ENCODE results near the gene ADCY6.

ADCY6 gene

DNA sequence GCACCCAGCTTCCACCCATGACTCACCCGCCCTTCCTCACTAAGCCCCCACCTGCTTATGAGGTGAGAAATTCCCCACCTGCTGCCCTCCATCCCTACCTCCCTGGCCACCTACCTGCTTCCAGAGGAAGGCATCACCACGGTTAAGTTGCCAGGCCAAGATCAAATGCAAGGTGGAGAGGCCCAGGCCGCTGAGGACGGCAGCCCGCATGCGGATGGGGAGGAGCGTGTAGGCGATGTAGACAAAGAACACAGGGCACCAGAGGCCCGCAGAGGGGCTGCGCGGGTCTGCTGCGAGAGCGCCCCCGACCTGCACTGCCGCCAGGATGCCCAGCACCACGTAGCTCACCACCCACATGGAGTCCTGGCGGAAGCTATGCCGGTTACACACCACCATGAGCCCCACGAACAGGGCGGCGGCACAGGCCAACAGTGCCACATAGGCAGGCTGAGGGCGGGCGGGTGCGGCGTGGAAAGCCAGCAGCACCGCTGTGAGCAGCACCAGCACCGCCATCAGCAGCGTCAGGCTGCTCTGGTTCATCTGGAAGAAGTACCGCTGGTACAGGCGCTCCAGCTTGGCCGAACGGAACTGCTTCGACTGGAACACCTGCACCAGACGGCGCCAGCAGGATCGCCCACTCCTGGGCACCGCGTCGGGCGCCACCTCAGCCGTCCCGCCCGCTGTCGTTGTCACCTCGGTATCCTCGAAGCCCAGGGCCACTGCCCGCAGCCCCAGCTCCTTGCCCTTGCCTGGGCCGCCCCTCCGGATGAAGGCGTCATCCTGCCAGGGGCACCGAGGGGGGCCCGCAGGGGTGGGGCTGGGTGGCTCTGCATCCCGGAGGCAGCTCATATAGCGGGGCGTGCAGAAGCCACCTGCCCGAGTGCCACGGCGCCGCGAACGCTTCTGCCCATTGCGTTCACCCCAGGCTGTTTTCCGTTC lies 6.2 kb downstream of the ADCY6 start:
- no peak for FAIRE-seq

DNA sequence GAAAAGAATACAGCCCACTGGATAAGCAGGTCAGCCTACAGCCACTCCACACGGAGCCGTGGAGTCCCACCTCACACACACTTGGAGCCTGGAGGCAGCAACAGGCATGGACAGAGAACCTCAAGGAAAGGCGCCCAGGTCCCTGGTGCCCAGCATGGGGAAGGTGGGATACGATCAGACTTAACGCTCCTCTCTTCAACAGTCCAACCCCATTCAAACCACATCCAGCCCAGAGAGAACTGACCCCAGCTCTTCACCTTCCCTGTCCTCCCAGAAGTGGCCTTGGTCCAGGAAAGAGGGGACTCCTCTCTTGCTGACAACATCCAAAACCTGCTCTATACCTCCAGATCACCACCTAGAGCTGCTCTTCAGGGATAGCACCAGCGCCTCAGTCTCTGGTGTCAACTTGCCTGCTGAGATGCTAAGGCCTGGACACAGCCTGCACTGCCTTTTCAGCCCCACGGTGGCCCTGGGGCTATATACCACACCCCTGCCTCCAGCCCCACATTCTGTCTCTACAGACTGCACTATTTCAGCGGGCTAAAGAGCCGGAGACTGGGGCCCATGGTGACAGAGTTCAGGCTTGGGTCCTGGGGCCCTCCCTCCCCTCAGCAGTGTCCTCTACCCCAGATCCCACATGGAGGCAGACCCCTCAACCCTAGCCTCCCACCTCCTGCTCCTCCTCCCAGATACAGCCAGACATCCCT lies 7.0 kb downstream of the ADCY6 start:
- no peak for FAIRE-seq

DNA sequence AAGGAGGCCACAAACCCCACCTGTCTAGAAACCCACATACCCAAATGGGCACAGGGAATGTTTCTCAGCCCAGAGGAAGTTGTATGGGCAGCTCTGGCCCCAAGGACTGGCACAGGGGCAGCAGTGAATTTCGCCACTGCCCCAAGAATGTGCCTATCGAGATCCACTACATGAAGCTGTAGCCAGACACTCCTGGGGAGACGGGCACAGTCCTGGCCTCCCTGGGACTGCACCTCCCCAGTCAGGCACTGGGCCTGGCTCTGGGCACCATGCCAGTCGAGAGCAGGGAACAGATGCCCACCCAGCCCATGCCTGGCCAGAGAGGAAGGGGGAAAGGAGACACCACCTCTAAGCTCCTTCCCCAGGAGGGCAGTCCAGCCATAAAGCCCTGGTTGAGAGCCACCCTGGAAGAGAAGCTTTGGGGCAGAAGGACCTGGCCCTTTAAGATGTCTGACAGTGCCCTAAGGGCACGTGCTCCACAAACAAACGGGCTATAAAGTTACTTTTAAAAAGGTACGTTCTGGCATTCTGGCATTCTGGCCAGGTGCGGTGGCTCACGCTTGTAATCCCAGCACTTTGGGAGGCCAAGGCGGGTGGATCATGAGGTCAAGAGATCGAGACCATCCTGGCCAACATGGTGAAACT lies 8.4 kb downstream of the ADCY6 start:
- FAIRE-seq: no peak

DNA sequence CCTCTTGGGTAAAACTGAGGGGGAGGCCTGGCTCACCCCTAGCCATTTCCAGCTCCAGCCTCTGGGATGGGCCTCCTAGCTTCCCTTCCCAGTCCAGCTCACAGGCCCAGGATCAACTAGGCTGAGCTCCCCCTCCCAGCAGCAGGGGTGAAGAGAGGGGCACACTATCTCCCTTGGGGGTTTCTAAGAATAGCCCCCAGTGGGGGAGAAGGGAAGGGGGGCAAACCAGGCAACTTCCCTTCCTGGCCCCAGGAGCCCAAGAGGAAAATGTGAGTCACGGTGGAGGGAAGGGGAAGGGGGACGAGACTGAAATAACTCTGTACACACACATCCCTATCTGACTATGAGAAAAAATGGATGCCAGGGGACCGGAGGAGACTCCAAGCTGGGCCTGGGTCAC lies 9.0 kb downstream of the ADCY6 start:
- no peak for FAIRE-seq

DNA sequence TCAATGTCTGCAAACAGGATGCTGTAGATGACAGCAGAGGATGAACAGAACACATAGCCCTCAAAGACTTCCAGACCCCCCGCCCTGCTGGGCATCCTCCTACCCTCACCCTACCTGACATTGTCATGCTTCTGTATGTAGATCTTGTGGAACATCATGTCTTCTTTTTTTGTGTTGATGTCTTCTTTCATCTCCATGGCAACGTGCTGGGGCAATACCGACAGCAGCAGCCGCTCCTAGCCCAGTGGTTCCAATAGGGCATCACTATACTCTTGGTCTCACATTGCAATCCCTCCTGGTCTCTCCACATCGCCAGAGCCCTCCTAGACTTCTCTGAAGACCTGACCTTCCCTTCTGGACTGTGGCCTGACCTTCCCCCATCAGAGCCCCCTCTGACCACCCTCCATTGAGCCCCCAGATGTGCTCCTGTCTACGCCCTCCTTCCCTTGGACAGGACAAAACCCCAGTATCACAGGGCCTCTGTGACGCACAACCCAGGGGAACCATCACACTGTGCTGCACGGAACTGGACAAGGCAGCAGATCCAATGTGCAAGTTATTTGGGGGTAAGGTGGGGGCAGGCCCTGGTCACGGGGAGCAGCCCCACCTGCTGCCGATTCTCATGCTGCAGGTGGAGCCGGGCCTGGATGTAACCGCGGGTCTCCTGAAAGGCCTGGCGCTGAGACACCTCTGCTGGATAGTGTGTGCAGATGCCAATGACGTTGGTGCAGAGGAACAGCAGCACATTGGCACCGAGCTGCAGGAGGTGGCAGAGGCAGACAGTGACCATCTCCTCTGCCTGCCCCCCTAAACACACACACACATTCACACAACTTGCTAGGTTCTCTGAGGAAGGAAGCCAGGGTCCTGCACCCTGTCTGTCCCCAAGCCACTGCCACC lies 11.1 kb downstream of the ADCY6 start:
- no peak for FAIRE-seq

DNA sequence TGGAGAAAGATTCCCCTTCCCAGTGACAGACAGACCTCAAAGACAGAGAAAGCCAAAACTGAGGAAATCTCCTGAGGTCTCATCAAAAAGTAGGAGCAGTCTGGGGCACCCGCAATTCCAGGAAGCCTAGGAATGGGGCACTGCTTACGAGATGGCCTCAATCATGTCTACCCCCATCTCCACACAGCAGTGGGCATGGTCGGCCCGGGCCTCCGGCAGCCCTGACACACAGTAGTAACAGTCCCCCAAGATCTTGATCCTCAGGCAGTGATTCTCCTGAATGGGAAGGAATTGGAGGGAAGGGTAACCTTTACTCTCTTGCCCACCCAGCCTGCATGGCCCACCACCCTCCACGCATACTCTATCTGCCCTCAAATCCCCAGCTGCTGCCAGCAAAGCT lies 11.9 kb downstream of the ADCY6 start:
- no peak for FAIRE-seq

DNA sequence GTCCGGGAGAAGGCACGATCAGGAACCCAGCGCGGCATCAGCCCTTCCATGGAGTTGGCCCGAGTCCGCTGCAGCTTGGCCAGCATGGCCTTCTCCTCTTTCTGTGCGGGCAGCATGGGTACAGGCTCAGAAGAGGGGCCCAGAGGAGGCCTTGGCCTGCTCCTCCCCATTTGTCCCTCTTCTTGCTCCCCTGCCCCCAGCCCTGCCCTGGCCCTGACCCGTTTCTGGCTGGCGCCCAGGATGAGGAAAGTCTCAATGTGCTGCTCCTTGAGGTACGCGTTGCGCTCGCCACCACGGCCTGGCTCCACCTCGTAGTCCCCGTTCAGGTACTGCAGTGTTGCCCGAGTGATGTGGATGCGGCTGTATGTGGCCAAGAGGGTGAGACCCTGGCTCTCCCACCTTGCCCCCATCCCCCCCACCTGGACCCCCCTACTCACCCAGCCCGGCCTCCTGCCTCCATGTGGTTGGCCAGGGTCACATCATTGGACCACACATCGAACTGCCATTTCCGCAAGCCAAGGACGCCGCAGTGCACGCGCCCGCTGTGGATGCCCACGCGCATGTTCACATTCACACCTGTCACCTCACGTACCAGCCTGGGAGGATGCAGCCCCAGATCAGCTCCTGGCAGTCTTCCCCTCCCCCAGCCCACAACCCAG lies 12.8 kb downstream of the ADCY6 start:
- FAIRE-seq: no peak

DNA sequence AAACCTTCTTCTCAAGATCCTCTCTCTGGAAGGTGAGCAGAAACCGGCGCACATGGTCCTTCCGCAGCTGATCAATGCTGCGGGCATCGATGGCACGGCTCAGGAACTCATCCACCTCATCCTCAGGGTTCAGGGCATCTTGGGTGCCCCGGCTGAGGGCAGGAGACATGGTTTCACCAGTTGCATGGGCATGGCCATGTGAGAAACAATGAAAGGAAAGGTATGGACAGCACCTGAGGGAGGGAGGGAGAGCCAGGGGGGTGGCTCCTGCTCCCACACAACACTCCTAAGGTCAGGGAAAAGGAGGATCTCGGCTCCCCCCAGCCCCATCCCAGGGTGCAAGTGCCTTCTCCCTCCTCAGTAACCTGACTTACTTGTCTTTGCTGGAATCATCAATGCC lies 13.6 kb downstream of the ADCY6 start:
- no peak for FAIRE-seq

DNA sequence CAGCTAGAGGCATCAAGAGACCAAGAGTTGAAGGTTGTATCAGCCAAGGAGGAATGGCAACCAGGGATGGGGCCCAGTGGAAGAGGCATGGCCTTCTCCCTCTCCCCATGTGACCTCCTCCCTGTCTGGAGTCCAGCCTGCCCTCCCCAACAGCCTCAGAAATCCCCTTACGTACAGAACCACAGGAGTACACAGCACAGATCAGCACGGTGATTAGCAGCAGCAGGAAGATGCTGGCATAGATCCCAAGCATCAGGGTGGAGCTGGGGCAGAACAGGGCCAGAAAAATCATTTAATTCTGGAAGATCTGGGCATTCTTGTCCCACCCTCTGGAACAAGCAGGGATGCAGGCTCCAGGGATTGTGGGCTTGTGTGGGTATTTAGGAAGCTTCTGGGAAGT lies 14.4 kb downstream of the ADCY6 start:
- FAIRE-seq: no peak

DNA sequence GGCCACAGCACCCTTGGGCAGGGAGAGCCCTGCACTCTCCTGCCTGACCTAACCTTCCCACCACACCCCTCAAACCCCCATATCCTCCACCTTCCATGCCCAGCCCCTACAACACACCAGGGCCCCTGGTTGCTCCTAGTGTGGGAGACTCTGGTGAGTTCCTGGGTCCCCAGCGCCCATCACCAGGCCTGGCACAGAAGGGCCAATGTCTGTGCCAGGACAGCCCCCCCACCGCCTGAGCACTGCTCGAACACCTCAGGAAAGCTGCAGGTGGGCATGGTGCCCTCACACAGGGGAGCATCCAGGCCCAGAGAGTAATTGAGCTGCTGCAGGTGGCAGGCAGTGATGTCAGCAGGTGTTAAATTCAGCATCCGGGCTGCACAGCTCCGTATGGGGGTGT lies 15.2 kb downstream of the ADCY6 start:
- FAIRE-seq: no peak

DNA sequence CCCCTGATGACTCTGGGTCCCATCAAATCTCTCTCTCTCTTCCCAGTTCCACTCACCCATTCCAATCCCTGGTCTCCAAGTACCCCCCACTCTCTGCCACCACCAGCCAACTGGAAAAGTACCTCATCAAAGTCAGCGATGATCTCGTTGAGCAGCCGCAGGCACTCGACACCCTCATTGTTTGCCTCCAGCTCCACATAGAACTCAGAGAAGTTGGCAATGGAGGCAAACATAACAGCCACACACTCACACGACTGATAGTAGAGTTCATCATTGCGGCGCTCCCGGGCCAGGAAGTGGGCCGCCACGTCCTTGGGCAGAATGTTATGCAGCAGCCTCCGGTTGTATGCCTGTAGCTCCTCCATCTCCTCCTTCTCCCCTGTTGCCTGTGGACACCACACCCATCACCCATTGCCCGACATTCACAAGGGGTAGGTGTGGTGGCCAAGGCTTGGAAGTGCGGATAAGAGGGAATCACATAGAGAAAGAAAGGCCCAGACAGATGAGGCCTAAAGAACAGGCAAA lies 17.2 kb downstream of the ADCY6 start:
- no peak for FAIRE-seq

DNA sequence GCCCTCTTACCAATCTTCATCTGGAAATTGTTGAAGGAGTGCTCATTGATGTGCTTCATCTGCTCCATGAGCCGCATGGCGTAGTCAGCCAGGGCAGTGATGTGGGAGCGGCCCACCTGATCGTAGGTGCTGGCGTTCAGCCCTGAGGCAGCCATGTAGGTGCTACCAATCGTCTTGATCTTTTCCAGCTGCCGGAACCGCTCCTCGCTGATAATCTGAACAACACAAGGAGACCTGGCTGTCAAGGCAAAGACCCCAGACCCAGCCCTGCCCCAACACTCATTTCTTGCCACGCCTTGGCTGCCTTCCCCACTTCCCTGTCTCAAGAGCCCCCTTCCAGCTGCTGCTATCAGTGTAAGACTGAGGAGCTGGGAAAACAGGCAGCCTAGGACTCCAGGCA lies 18.1 kb downstream of the ADCY6 start:
- no peak for FAIRE-seq

DNA sequence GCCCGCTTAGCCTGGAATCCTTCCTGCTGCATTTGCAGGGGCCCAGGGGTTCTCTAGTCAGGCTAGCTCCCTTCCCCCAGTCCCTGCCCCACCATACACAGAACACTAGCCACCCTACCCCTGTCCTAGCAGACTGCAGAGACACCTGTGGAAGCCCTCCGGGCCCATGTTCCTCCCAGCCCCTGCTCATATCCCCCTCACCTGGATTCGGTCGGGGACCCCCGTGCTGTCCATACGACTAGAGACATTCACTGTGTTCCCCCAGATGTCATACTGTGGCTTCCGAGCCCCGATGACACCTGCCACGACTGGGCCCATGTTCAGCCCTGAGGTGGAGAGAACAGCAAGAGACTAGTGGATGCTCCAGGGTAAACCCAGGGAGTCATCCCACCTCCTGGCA lies 20.2 kb downstream of the ADCY6 start:
- FAIRE-seq: no peak

DNA sequence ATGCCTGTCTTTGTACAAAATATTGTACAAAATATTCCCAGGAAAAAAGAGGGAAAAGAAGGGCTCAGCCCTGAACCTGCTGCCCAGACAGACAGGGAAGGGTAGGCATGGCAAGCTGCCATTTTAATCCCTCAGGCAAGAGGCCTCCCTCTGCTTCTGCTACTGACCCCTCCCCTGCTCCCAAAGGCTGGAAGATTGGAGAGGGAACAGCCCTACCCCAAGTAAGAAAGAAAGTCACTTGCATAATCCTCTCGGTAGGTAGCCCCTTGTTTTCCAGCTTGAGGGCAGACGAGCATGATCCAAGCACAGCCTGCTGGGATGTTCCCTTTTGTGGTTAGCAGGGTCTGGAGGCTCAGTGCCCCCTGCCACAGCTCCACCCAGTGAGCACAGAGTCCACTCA lies 20.7 kb downstream of the ADCY6 start:
- FAIRE-seq: no peak

DNA sequence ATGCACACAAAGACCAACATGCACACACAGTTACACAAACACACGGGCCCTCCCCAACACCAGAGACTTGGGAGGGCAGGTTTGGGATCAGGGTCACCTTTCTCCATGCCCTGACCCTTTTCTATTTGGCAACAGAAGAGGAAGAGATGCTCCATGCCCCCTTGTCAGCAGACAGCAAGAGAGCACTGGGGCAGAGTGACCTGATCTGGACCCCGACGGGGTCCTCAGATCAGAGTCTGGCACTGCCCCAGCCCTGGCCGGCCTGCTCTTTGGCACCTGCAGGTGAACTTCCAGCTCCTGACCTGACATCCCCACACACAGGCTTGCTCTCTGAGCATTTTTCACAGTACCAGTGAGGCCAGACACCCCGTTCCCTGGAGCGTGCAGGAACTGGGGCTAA lies 21.4 kb downstream of the ADCY6 start:
- no peak for FAIRE-seq

DNA sequence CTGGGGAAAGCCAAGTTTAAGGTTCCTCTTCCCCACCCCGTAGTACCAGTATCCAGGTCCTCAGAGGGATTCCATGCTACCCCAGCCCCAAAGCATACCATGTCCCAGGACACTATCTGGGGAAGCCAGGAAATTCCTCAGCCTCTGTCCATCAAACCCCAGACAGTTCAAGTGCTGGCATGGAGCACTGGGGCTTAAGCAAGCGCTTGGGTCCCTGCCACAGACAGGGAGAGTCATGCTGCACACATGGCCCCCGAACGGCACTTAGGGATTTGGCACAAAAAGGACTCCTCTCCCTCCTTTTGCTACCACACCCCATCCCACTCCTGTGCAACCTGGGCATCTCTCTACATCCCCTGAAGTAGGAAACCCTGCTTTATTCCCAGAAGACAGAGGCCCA lies 21.8 kb downstream of the ADCY6 start:
- no peak for FAIRE-seq

DNA sequence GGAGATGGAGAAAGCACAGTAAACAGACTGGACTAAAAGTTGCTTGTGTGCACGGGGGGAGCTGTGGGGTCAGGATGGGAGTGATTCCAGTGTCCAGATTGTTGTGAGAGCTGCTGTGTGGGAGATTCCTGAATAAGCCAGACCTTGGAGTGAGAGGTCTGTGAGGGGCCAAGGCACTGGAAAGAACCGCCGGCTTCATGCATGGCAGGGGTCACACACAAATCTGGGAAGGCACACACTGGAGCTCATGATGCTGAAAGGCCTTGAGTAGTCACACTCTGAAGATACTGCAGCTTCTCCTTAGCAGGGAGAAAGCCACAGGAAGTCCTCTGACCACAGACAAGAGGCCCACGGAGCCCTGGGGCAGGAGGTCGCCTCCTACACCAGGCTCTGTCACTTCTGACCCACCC lies 23.1 kb downstream of the ADCY6 start:
- FAIRE-seq: no peak

DNA sequence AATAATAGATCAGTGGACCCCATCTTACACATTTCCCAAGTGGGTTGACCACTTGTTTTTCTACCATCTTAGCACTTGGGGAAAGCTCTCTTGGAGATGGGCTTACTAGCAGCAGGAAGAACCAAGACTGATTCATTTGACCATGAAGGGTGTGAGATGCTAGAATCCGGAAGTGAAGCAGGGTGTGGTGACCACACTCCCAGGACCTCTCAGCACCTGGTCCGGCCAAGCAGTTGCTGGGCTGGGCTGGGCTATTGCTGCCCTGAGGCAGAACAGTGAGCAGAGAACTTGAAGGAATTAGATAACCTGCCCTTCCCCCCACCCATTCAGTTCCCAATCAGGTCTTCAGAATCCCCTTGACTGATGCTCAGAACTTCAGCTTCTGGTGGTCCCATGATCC lies 24.4 kb downstream of the ADCY6 start:
- no peak for FAIRE-seq

DNA sequence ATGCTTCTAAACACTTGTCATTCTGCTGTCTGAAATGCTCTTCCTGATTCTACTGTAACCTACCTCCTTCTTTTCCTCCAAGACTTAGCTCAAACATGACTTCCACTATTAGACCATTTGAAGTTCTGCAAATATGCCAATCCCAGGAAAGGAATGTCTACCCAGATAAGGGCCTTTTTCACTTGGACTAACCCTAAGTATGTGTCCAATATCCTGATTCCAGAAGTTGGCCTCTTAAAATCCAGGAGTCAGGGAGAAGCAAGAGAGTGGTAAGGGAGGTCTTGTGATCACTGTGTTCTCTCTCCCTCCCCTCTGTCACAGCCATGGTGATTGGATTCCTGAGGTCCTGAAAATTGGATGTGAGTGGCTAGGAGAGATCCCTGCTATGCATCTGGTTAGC lies 30.2 kb downstream of the ADCY6 start:
- no peak for FAIRE-seq

DNA sequence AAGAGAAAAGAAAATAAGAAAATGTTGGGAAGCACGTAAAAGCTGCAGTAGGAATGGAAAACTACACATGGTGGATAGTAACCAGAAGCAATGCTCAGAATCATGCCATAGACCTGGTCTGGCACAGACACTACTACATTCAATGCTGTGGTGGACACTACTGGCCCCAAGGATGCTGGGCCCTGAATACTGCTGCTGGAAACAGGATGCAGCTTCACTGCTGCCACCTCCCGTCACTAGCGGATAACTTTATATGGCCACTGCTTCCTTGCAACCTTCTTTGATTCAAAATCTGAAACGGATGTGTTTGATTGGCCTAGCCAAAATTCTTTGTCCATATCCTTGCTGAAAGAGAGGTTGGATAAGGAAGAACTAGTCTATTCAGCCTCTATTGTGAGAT lies 30.7 kb downstream of the ADCY6 start:
- no peak for FAIRE-seq

DNA sequence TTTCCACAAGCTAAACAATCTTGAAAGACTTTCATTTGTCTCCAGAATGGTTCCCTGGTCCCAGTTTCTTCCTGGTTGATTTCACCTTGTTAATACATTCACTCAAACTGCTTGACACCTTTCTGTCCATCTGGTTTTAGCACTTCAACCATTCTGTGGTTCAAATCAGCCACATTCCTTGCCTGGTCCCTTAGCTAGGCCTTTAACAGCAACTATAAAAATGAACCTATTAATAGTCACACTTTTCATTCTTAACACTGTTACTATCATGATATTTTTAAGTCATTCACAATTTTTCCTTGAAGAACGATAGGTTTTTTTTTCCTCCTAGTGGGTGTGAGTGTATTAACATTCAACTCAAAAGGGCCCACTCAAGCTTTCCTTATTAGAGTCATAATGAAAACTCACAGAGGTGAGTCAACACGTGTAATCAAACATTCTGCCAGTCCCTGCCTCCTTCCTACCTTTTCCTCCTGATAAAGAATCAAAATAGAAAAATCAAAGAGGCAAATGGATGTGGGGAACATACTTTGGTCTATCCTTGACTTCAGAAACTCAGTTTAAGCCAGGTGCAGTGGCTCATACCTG lies 38.0 kb downstream of the ADCY6 start:
- no peak for FAIRE-seq

DNA sequence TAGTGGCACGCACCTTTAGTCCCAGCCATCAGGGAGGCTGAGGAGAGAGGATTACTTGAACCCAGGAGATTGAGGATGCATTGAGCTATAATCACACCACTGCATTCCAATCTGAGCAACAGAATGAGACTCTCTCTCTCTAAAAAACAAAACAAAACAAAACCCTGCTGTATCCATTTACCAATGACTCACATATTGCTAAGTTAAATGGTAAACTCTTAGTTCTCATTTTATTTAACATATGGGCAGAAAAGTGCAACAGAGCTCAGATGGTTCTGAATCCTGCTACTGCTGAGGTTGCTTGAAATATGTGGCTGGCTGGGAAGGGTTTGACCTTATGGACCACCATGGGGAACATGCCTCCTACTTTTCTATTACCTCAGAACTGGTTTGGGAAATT lies 38.7 kb downstream of the ADCY6 start:
- no peak for FAIRE-seq
